ENCODE results near the gene TRIM54. TPM values are rescaled to one million over a fixed set of nuclear protein-coding genes. Genes with fewer than 3 reads are reported as not detected.

TRIM54 gene
- total RNA-seq, 4 donors from 2014 or later = 219 to 554 (median 427) TPM

GRCh38 chr2:27313882-27314645, 31.8 kb downstream of the TRIM54 start:
- DNase-seq (no peak), ATAC-seq (peak; percentile 1 to 6)
- no peaks in the 10 kb centered on the region for H3K27me3 ChIP-seq
- in situ Hi-C loops (cut with MboI; ENCODE audit: low sequenced_read_pairs in 4 of 4) (no loop called here), intact Hi-C loops (cut with DNase I; ENCODE audit: low total_unique reads) (loop anchor here (2.0 kb wide), 1 partner anchor 17 kb away; no protein-coding TSS in a partner anchor)
- TF ChIP-seq POLR2A (IDR thresholded peaks at IDR 0.05) (peak in 1 of 2 donors; percentile 31), CTCF (IDR thresholded peaks at IDR 0.05 in 4 of 5, conservative IDR thresholded peaks at IDR 0.05 in 1 of 5) (no peak)
- H3K36me3 ChIP-seq = no peaks in the 10 kb centered on the region
- peak overlapping the region; percentile 44 to 61 (median 48) for H3K27ac ChIP-seq
- no peak overlapping the region for H3K4me3 ChIP-seq
- H3K4me1 ChIP-seq = peaks cover 19 to 20% of the 10 kb centered on the region in 2 donors
- H3K9me3 ChIP-seq = no peaks in the 10 kb centered on the region

- H3K27me3 ChIP-seq = no peaks in the 10 kb centered on the region
- H3K9me3 ChIP-seq = no peaks in the 10 kb centered on the region
- peak; percentile 19 to 43 for ATAC-seq
- H3K4me1 ChIP-seq = peaks cover 25 to 27% of the 10 kb centered on the region in 2 donors
- in situ Hi-C loops (cut with MboI; ENCODE audit: low sequenced_read_pairs in 4 of 4) = no loop called here
- peak; percentile 52 to 74 for DNase-seq
- peak overlapping the region; percentile 44 to 61 (median 48) for H3K27ac ChIP-seq
- no peak overlapping the region for H3K4me3 ChIP-seq
- TF ChIP-seq CTCF (IDR thresholded peaks at IDR 0.05 in 4 of 5, conservative IDR thresholded peaks at IDR 0.05 in 1 of 5) = no peak
- TF ChIP-seq POLR2A (IDR thresholded peaks at IDR 0.05) = peak in 1 of 2 donors; percentile 11
- H3K36me3 ChIP-seq = no peaks in the 10 kb centered on the region
- intact Hi-C loops (cut with DNase I; ENCODE audit: low total_unique reads) = loop anchor here (2.0 kb wide), 1 partner anchor 18 kb away; no protein-coding TSS in a partner anchor
Observed at GRCh38 chr2:27314709-27315108, 32.5 kb downstream of the TRIM54 start.

- intact Hi-C loops (cut with DNase I; ENCODE audit: low total_unique reads) (loop anchor here (2.0 kb wide), 1 partner anchor 18 kb away; no protein-coding TSS in a partner anchor), in situ Hi-C loops (cut with MboI; ENCODE audit: low sequenced_read_pairs in 4 of 4) (no loop called here)
- Histone ChIP-seq H3K36me3 (no peaks in the 10 kb centered on the region), H3K4me1 (peaks cover 28% of the 10 kb centered on the region in 2 donors), H3K9me3 (no peaks in the 10 kb centered on the region), H3K4me3 (no peak overlapping the region), H3K27ac (peak overlapping the region; percentile 44 to 61 (median 48)), H3K27me3 (no peaks in the 10 kb centered on the region)
- TF ChIP-seq POLR2A (IDR thresholded peaks at IDR 0.05) (peak in 1 of 2 donors; percentile 13), CTCF (IDR thresholded peaks at IDR 0.05 in 4 of 5, conservative IDR thresholded peaks at IDR 0.05 in 1 of 5) (no peak)
- DNase-seq (no peak), ATAC-seq (no peak)
Observed at GRCh38 chr2:27315122-27315521, 32.9 kb downstream of the TRIM54 start.

GRCh38 chr2:27316655-27317412, 34.6 kb downstream of the TRIM54 start:
- Histone ChIP-seq H3K9me3 (no peaks in the 10 kb centered on the region), H3K27me3 (no peaks in the 10 kb centered on the region), H3K27ac (peak overlapping the region; percentile 2 to 59 (median 47)), H3K4me3 (no peak overlapping the region), H3K4me1 (peaks cover 42 to 43% of the 10 kb centered on the region in 2 donors), H3K36me3 (no peaks in the 10 kb centered on the region)
- in situ Hi-C loops (cut with MboI; ENCODE audit: low sequenced_read_pairs in 4 of 4) (no loop called here), intact Hi-C loops (cut with DNase I; ENCODE audit: low total_unique reads) (no loop called here)
- no peak for TF ChIP-seq CTCF (IDR thresholded peaks at IDR 0.05 in 4 of 5, conservative IDR thresholded peaks at IDR 0.05 in 1 of 5)
- no peak for TF ChIP-seq POLR2A (IDR thresholded peaks at IDR 0.05)
- peak in 1 of 2 donors; percentile 12 for ATAC-seq
- peak; percentile 57 to 88 for DNase-seq
